Prostate gland (tissue), 2 donors: ENCODE results near the gene PIKFYVE. TPM values are rescaled to one million over a fixed set of nuclear protein-coding genes. Genes with fewer than 3 reads are reported as not detected.
A peak's percentile ranks its signal among the peaks of the same experiment; 100 is the strongest.

Source experiments
- DNase-seq: peaks from one replicate; pipeline ENCODE4 v3.0.0-alpha.2; 2019; ENCODE audit warnings: low spot score
- H3K27ac ChIP-seq, 2 donors: fragments of 200-600 bp; sonication (generic); 2 replicates each; pipeline ENCODE4 v1.5.1; 2017 to 2019
- H3K27me3 ChIP-seq: fragments of 200-600 bp; sonication (generic); replicated peaks from 2 replicates; pipeline ENCODE4 v1.5.1; 2019; ENCODE audit not compliant: insufficient read depth
- H3K36me3 ChIP-seq, 2 donors: fragments of 200-600 bp; sonication (generic); 1 replicate in 1 of 2; 2 replicates in 1 of 2; pipeline versions ENCODE4 v1.5.1 to v1.8.1; 2017 to 2019
- H3K4me1 ChIP-seq: fragments of 200-600 bp; sonication (generic); replicated peaks from 2 replicates; pipeline ENCODE4 v1.5.1; 2019
- H3K4me3 ChIP-seq, 2 donors: fragments of 200-600 bp; sonication (generic); 2 replicates each; pipeline ENCODE4 v1.5.1; 2017 to 2019
- H3K9me3 ChIP-seq: fragments of 200-600 bp; sonication (generic); 2 replicates; pipeline ENCODE4 v1.5.1; 2017
- POLR2A ChIP-seq: fragments of 450-650 bp; IDR thresholded peaks from one replicate; pipeline ENCODE4 v1.6.1; 2016; ENCODE audit warnings: antibody characterized with exemption, mild to moderate bottlenecking
- POLR2AphosphoS5 ChIP-seq: sonication (generic); formaldehyde crosslinking; IDR thresholded peaks from one replicate; pipeline ENCODE4 v1.6.1; 2017; ENCODE audit warnings: antibody characterized with exemption
- WGBS: methylation state at CpG from one replicate; pipeline ENCODE4 v1.1.5; 2018; 5-methylcytosine and 5-hydroxymethylcytosine counted together
- intact Hi-C: fragments of 100-400 bp; cut with DNase I; formaldehyde crosslinking; loops from one replicate; pipeline ENCODE4 v1.14.2; 2022
- total RNA-seq, 2 donors: library from RNA; depleted of rRNA; stranded (reverse); fragments of >200 nt; gene quantifications; one replicate each; pipeline ENCODE4 v1.1.0, GENCODE V29; 2016
- TF ChIP-seq, protein P1 (sequence below), 4 experiments: fragments of 200-600 bp in 2 of 4; fragments of 450-650 bp in 2 of 4; sonication (generic) in 2 of 4; IDR thresholded peaks; 1 replicate in 3 of 4; 2 replicates in 1 of 4; pipeline ENCODE4 v1.5.1; 2016 to 2019; ENCODE audit warnings: antibody characterized with exemption in 4 of 4, mild to moderate bottlenecking in 2 of 4, moderate library complexity in 2 of 4

Gene PIKFYVE
- total RNA-seq, 2 donors from 2014 or later = 26.7 to 47.1 TPM

DNA sequence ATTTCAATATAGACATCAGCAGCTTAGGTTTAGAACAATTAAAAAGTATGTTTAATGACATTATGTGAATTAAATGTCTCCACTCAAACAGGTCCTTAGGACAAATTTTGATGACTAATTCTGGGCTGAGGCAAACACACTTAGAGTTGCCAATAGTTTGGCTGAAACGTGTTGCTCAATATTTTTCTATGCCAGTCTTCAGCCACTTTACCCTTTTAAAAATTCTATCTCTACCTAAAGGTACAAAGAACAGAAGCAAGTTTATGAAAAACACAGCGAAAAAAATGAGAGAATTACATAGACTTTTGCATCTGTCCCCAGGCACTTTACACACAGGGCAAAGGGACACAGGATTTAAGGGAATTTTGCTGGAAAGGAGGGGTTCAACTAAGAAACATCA is 15.7 kb upstream of the PIKFYVE start:
- H3K27me3 ChIP-seq = no peaks in the 10 kb centered on the region
- H3K4me1 ChIP-seq = peaks cover 6% of the 10 kb centered on the region
- no peak for DNase-seq
- no peak for TF ChIP-seq POLR2AphosphoS5
- TF ChIP-seq POLR2A = no peak
- H3K27ac ChIP-seq = no peak overlapping the region
- intact Hi-C loops = loop anchor here (5.0 to 10.0 kb wide), 2 partner anchors 64 to 148 kb away; no protein-coding TSS in a partner anchor
- no peaks in the 10 kb centered on the region for H3K36me3 ChIP-seq
- H3K4me3 ChIP-seq = no peak overlapping the region
- no peaks in the 10 kb centered on the region for H3K9me3 ChIP-seq
- WGBS = 46% methylated on average over 2 of the region's 2 CpGs

DNA sequence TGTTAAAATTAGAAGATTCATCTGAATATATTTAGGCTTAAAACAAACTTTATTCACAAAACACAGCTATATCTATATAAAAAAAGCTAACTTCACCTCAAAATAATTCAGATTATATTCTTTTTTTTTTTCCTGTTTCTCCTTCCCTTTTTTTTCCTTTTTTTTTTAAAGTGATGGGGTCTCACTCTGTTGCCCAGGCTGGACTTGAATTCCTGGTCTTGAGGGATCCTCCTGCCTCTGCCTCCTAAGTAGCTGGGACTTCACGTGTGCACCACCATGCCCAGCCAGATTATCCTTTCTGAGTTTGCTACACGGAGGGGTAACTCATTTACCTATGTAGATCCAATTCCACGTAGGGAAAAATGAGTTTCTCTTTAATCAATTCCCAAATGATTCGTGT is 15.0 kb upstream of the PIKFYVE start:
- Histone ChIP-seq H3K27me3 (no peaks in the 10 kb centered on the region), H3K9me3 (no peaks in the 10 kb centered on the region), H3K36me3 (no peaks in the 10 kb centered on the region), H3K27ac (no peak overlapping the region), H3K4me1 (peaks cover 6% of the 10 kb centered on the region), H3K4me3 (no peak overlapping the region)
- DNase-seq = no peak
- TF ChIP-seq, protein P1, sequence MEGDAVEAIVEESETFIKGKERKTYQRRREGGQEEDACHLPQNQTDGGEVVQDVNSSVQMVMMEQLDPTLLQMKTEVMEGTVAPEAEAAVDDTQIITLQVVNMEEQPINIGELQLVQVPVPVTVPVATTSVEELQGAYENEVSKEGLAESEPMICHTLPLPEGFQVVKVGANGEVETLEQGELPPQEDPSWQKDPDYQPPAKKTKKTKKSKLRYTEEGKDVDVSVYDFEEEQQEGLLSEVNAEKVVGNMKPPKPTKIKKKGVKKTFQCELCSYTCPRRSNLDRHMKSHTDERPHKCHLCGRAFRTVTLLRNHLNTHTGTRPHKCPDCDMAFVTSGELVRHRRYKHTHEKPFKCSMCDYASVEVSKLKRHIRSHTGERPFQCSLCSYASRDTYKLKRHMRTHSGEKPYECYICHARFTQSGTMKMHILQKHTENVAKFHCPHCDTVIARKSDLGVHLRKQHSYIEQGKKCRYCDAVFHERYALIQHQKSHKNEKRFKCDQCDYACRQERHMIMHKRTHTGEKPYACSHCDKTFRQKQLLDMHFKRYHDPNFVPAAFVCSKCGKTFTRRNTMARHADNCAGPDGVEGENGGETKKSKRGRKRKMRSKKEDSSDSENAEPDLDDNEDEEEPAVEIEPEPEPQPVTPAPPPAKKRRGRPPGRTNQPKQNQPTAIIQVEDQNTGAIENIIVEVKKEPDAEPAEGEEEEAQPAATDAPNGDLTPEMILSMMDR (IDR thresholded peaks at IDR 0.05) = no peak
- TF ChIP-seq POLR2AphosphoS5 = no peak
- no peak for TF ChIP-seq POLR2A
- intact Hi-C loops = loop anchor here (5.0 to 10.0 kb wide), 2 partner anchors 64 to 149 kb away; no protein-coding TSS in a partner anchor
- WGBS = 89% methylated on average over 4 of the region's 4 CpGs

DNA sequence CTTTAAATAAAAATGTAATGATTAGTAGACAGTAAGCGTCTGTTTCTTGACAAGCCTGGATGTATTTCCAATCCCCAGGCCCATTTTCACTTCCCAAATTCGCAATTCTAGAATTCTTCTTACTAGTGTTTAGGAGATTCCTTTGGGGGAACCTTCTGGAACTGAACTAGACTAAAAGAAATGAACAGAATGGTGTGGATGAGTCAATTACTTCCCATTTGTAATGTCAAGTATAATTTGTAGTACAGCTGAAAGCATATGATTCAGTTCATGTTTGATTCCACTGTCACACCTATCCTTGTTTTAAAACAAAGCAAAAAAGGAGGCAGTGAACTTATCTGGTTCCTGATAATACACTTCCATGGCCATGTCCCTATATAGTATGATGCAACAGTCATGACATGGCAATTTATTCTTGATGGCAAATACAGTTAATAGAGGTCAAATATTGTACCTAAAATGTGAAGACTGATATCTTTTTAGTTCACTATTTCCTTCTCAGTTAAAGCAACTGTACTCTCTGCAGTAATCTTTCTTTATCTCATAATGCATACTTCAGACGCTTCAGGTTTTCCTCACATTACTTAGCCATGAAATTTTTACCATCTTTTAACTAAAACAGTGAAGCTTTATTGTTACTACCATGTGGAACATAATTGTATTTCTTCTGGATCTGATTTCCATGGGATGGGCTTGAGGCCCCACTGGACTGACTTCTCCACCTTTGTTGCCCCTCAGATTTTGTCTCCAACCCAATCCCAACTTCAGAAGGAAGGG is 13.2 kb upstream of the PIKFYVE start:
- DNase-seq = no peak
- H3K4me3 ChIP-seq = peak overlapping the region; percentile 68 to 77
- no peaks in the 10 kb centered on the region for H3K27me3 ChIP-seq
- H3K4me1 ChIP-seq = peaks cover under 1% of the 10 kb centered on the region
- no peaks in the 10 kb centered on the region for H3K36me3 ChIP-seq
- intact Hi-C loops = loop anchor here (5.0 to 10.0 kb wide), 2 partner anchors 62 to 151 kb away; no protein-coding TSS in a partner anchor
- H3K9me3 ChIP-seq = no peaks in the 10 kb centered on the region
- WGBS = 53% methylated on average over 3 of the region's 3 CpGs
- TF ChIP-seq POLR2A = no peak
- no peak for TF ChIP-seq POLR2AphosphoS5
- TF ChIP-seq, protein P1 (IDR thresholded peaks at IDR 0.05) = no peak
- H3K27ac ChIP-seq = peak overlapping the region; percentile 58 to 82

DNA sequence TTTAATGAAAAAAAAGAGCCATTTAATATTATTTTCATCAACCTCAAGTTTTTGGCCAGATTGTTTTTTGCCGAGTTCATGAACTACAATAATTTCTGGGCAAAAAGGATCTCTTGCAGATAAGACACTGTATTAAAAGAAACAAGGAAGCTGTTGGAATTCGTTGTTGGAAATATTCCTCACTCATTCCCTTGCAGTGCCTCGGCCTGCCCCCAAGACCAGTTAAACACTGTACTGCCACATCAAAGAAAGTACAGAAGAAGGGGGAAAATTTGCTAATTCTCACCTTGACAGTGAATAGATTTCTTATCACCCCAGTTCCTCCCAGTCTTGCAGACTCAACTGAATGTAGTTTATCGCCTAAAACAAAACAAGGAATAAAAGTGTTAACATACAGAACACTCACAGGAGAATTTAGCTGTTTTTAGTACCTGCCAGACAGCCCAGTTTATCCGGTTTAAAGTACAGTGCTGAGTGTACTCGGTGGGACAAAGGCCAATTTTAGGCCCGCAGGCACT is 12.4 kb upstream of the PIKFYVE start:
- WGBS = 3% methylated on average over 7 of the region's 7 CpGs
- Histone ChIP-seq H3K27me3 (no peaks in the 10 kb centered on the region), H3K36me3 (no peaks in the 10 kb centered on the region), H3K4me1 (peaks cover 7% of the 10 kb centered on the region), H3K4me3 (peak overlapping the region; percentile 68 to 77), H3K27ac (peak overlapping the region; percentile 58 to 82), H3K9me3 (no peaks in the 10 kb centered on the region)
- intact Hi-C loops = loop anchor here (1.0 to 10.0 kb wide), 3 partner anchors 61 to 151 kb away; no protein-coding TSS in a partner anchor
- TF ChIP-seq POLR2A (no peak), POLR2AphosphoS5 (no peak)
- TF ChIP-seq, protein P1 (IDR thresholded peaks at IDR 0.05) = no peak
- no peak for DNase-seq

DNA sequence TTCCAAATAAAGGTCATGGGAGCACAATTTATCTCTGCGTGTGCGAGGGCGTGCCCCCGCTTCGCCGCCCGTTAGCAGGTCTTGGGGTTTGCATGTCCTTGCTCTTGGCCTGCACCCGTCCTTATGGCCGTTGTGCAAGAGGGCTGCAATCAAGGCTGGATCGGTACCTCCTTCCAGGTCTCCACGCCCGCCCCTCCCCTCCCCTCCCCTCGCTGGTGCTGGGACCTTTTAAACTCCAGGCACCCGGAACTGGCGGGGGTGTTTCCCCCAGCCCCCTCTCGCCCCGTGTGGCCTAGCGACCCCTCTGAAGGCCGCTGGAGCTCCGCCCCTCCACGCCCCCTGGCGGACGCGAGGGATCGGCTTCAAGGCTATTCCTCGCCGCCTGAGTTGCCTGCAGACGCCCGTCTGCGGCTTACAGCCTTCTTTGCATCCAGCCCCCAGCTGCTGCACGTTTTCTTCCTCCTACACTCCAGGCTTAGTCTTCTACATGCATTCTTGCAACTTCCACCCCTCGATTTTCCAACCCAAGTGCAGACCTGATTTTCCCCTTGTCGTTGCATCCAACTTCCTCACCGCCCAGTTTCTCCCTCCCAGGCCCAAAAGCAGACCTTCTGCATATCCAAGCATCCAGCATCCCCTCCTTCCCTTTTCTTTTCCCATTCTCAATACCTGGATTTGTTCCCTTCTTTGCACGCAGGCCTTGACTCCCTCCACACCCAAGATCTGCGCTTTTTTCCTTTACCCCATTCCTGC is 11.8 kb upstream of the PIKFYVE start:
- H3K4me1 ChIP-seq = peaks cover 7% of the 10 kb centered on the region

More for the DNA sequence above, 11.8 kb upstream of the PIKFYVE start:
- intact Hi-C loops = loop anchor here (1.0 to 10.0 kb wide), 3 partner anchors 61 to 152 kb away; no protein-coding TSS in a partner anchor
- no peaks in the 10 kb centered on the region for H3K27me3 ChIP-seq
- H3K36me3 ChIP-seq = no peaks in the 10 kb centered on the region
- H3K4me3 ChIP-seq = peak overlapping the region; percentile 68 to 77
- no peaks in the 10 kb centered on the region for H3K9me3 ChIP-seq
- WGBS = under 1% methylated on average over 36 of the region's 36 CpGs
- peak; percentile 80 for DNase-seq
- TF ChIP-seq, protein P1 (IDR thresholded peaks at IDR 0.05) = peak; percentile 62 to 86 (median 72)
- no peak for TF ChIP-seq POLR2A
- peak; percentile 6 for TF ChIP-seq POLR2AphosphoS5
- H3K27ac ChIP-seq = peak overlapping the region; percentile 58 to 82
